IMR-90 (cell line): ENCODE data around the gene FGF19. TPM values are rescaled to one million over a fixed set of nuclear protein-coding genes. Genes with fewer than 3 reads are reported as not detected.

Experiments used
- ATAC-seq: fragments of 200-7000 bp; cut with Tn5 transposase; 2 replicates; pipeline ENCODE4 v1.9.1; 2020; ENCODE audit warnings: low read depth, mild to moderate bottlenecking, moderate library complexity
- BruUV-seq: library from RNA; stranded (reverse); fragments of 400-500 nt; replicated peaks from 2 replicates; lab custom pipeline; 2021; lab: Mats Ljungman, UMichigan
- CTCF ChIA-PET: fragments of 300-600 bp; formaldehyde crosslinking; extraction: SDS; loops from one replicate; lab custom pipeline; 2021; ENCODE audit warnings: antibody characterized with exemption; lab: Yijun Ruan, JAX
- POLR2A ChIA-PET: fragments of 300-600 bp; sonication (Branson Sonifier 250); formaldehyde crosslinking; loops from one replicate; lab custom pipeline; 2022; ENCODE audit warnings: antibody characterized with exemption; ENCODE audit not compliant: unreplicated experiment; lab: Charles Lee
- DNase-seq: peaks from one replicate; pipeline ENCODE4 v3.0.0; 2013
- H2AFZ ChIP-seq: replicated peaks from 2 replicates; pipeline ENCODE3; 2013; ENCODE audit warnings: low read length, mild to moderate bottlenecking; ENCODE audit not compliant: poor library complexity
- H2AK5ac ChIP-seq: 2 replicates; pipeline ENCODE4 v1.6.1; 2013; ENCODE audit warnings: low read depth, low read length, inconsistent platforms
- H2AK9ac ChIP-seq: replicated peaks from 2 replicates; pipeline ENCODE3; 2013; ENCODE audit warnings: mild to moderate bottlenecking, low read depth, low read length, moderate library complexity; ENCODE audit not compliant: poor library complexity
- H2BK120ac ChIP-seq: 2 replicates; pipeline ENCODE4 v1.6.1; 2013; ENCODE audit warnings: low read depth, low read length, inconsistent platforms
- H2BK15ac ChIP-seq: 3 replicates; pipeline ENCODE4 v1.6.1; 2013; ENCODE audit warnings: low read depth, low read length, inconsistent platforms
- H2BK20ac ChIP-seq: 2 replicates; pipeline ENCODE4 v1.6.1; 2013; ENCODE audit warnings: low read depth, mild to moderate bottlenecking, inconsistent platforms, low read length, moderate library complexity
- H2BK5ac ChIP-seq: 2 replicates; pipeline ENCODE4 v1.6.1; 2013; ENCODE audit warnings: mild to moderate bottlenecking, low read depth, low read length, inconsistent platforms; ENCODE audit not compliant: poor library complexity, severe bottlenecking
- H3K14ac ChIP-seq: replicated peaks from 2 replicates; pipeline ENCODE4 v1.6.1; 2013; ENCODE audit warnings: low read depth, low read length, inconsistent platforms
- H3K18ac ChIP-seq: 2 replicates; pipeline ENCODE4 v1.6.1; 2013; ENCODE audit warnings: low read depth, low read length, control low read depth
- H3K23ac ChIP-seq: 2 replicates; pipeline ENCODE4 v1.6.1; 2013; ENCODE audit warnings: low read depth, low read length, inconsistent platforms
- H3K27ac ChIP-seq: 2 replicates; pipeline ENCODE4 v1.5.1; 2013; ENCODE audit warnings: mild to moderate bottlenecking, control low read depth, low read length; ENCODE audit not compliant: insufficient read depth
- H3K27me3 ChIP-seq: 2 replicates; pipeline ENCODE4 v1.6.1; 2013; ENCODE audit warnings: low read length; ENCODE audit not compliant: control insufficient read depth, insufficient read depth
- H3K36me3 ChIP-seq: 2 replicates; pipeline ENCODE4 v1.6.1; 2013; ENCODE audit warnings: low read length, mixed read lengths; ENCODE audit not compliant: control insufficient read depth, insufficient read depth
- H3K4ac ChIP-seq: 2 replicates; pipeline ENCODE4 v1.6.1; 2013; ENCODE audit warnings: low read depth, low read length, inconsistent platforms
- H3K4me1 ChIP-seq: 2 replicates; pipeline ENCODE4 v1.6.1; 2013; ENCODE audit warnings: low read length, mixed read lengths; ENCODE audit not compliant: control insufficient read depth, insufficient read depth
- H3K4me2 ChIP-seq: 2 replicates; pipeline ENCODE4 v1.6.1; 2013; ENCODE audit warnings: low read depth, mild to moderate bottlenecking, control low read depth, low read length, moderate library complexity
- H3K4me3 ChIP-seq: 2 replicates; pipeline ENCODE4 v1.5.1; 2013; ENCODE audit warnings: low read depth, mild to moderate bottlenecking, control low read depth, low read length, moderate library complexity; ENCODE audit not compliant: insufficient read depth
- H3K56ac ChIP-seq: 2 replicates; pipeline ENCODE4 v1.6.1; 2013; ENCODE audit warnings: low read length, inconsistent platforms; ENCODE audit not compliant: insufficient read depth; ENCODE audit errors: extremely low read depth
- H3K79me1 ChIP-seq, 2 experiments: 2 replicates each; pipeline ENCODE4 v1.6.1; 2013; ENCODE audit warnings: low read length in 2 of 2, inconsistent platforms in 1 of 2, low read depth in 1 of 2
- H3K9ac ChIP-seq: 2 replicates; pipeline ENCODE4 v1.6.1; 2013; ENCODE audit warnings: low read depth, low read length, control low read depth
- H3K9me1 ChIP-seq: 2 replicates; pipeline ENCODE4 v1.6.1; 2013; ENCODE audit warnings: low read length, inconsistent platforms; ENCODE audit not compliant: insufficient read depth
- H3K9me3 ChIP-seq: 2 replicates; pipeline ENCODE4 v1.6.1; 2013; ENCODE audit warnings: low read length; ENCODE audit not compliant: control insufficient read depth, insufficient read depth
- H4K20me1 ChIP-seq: 2 replicates; pipeline ENCODE4 v1.6.1; 2013; ENCODE audit warnings: low read length, inconsistent platforms; ENCODE audit not compliant: insufficient read depth
- H4K5ac ChIP-seq: 2 replicates; pipeline ENCODE4 v1.6.1; 2013; ENCODE audit warnings: mild to moderate bottlenecking, low read depth, low read length, control low read depth
- H4K8ac ChIP-seq, 2 experiments: 2 replicates each; pipeline ENCODE4 v1.6.1; 2013; ENCODE audit warnings: low read depth in 2 of 2, low read length in 2 of 2, control low read depth in 1 of 2, inconsistent platforms in 1 of 2
- H4K91ac ChIP-seq: 2 replicates; pipeline ENCODE4 v1.6.1; 2013; ENCODE audit warnings: low read depth, low read length, inconsistent platforms; ENCODE audit not compliant: insufficient read depth
- BHLHE40 ChIP-seq: fragments of 150-350 bp; IDR thresholded peaks from 2 replicates; pipeline ENCODE4 v1.6.1; 2016; ENCODE audit warnings: mild to moderate bottlenecking, low read depth, low read length
- CEBPB ChIP-seq: IDR thresholded peaks from 2 replicates; pipeline ENCODE4 v1.6.1; 2012; ENCODE audit warnings: low read depth, low read length, improper control_type of control experiment
- CHD1 ChIP-seq: IDR thresholded peaks from 2 replicates; pipeline ENCODE4 v1.6.1; 2012; ENCODE audit warnings: low read depth, low read length, improper control_type of control experiment
- FOS ChIP-seq: fragments of 150-350 bp; IDR thresholded peaks from 2 replicates; pipeline ENCODE4 v1.6.1; 2016; ENCODE audit warnings: low read depth, low read length
- MAZ ChIP-seq: IDR thresholded peaks from 2 replicates; pipeline ENCODE4 v1.6.1; 2012; ENCODE audit warnings: low read depth, mild to moderate bottlenecking, low read length, improper control_type of control experiment, moderate library complexity, borderline replicate concordance
- RAD21 ChIP-seq: IDR thresholded peaks from 2 replicates; pipeline ENCODE4 v1.6.1; 2012; ENCODE audit warnings: low read length, improper control_type of control experiment
- RCOR1 ChIP-seq: IDR thresholded peaks from 2 replicates; pipeline ENCODE4 v1.6.1; 2012; ENCODE audit warnings: mild to moderate bottlenecking, low read length, improper control_type of control experiment; ENCODE audit not compliant: insufficient replicate concordance
- RFX5 ChIP-seq: IDR thresholded peaks from 2 replicates; pipeline ENCODE4 v1.8.0; 2012; ENCODE audit warnings: low read depth, mild to moderate bottlenecking, low read length, moderate library complexity
- SMC3 ChIP-seq: fragments of 150-350 bp; IDR thresholded peaks from 2 replicates; pipeline ENCODE4 v1.6.1; 2016; ENCODE audit warnings: low read depth, mild to moderate bottlenecking, antibody characterized with exemption, low read length, moderate library complexity
- USF2 ChIP-seq: fragments of 150-350 bp; IDR thresholded peaks from 2 replicates; pipeline ENCODE4 v1.6.1; 2017; ENCODE audit warnings: mild to moderate bottlenecking, antibody characterized with exemption, low read length, low read depth
- WGBS, 2 experiments: methylation state at CpG; one replicate each; pipeline versions ENCODE4 v1.1.5 to v1.1.7; 2013; ENCODE audit warnings: missing lambda C conversion rate in 2 of 2; ENCODE audit not compliant: insufficient read length in 1 of 2; ENCODE audit errors: extremely low coverage in 2 of 2; 5-methylcytosine and 5-hydroxymethylcytosine counted together
- dilution Hi-C: fragments of 300-500 bp; cut with HindIII; formaldehyde crosslinking; loops from one replicate; pipeline ENCODE4 v1.14.3; 2018; ENCODE audit warnings: low sequenced_read_pairs; ENCODE audit not compliant: unreplicated experiment
- in situ Hi-C: fragments of 300-500 bp; cut with MboI; formaldehyde crosslinking; loops from 3 replicates; pipeline ENCODE4 v1.14.3; 2019; ENCODE audit warnings: low sequenced_read_pairs, inconsistent platforms, mixed read lengths
- intact Hi-C: fragments of 100-400 bp; cut with micrococcal nuclease; formaldehyde crosslinking; loops from 2 replicates; pipeline ENCODE4 v1.10.0; 2022
- polyA plus RNA-seq, 3 experiments: library from polyadenylated mRNA; depleted of rRNA; stranded (reverse); fragments of >200 nt; gene quantifications; 2 replicates each; pipeline ENCODE4 v1.2.3, GENCODE V29; 2012; ENCODE audit warnings: low replicate concordance in 1 of 3
- total RNA-seq: library from RNA; depleted of rRNA; stranded (reverse); fragments of >200 nt; gene quantifications from 2 replicates; pipeline ENCODE4 v1.2.3, GENCODE V29; 2012
- TF ChIP-seq, protein P1 (sequence below): conservative IDR thresholded peaks from 2 replicates; pipeline ENCODE4 v1.5.1; 2012; ENCODE audit warnings: mild to moderate bottlenecking, low read depth, low read length, improper control_type of control experiment

FGF19 gene
- total and polyA plus RNA-seq, 2 of the 4 experiments (the other 2 are of a cell fraction), result not detected

DNA sequence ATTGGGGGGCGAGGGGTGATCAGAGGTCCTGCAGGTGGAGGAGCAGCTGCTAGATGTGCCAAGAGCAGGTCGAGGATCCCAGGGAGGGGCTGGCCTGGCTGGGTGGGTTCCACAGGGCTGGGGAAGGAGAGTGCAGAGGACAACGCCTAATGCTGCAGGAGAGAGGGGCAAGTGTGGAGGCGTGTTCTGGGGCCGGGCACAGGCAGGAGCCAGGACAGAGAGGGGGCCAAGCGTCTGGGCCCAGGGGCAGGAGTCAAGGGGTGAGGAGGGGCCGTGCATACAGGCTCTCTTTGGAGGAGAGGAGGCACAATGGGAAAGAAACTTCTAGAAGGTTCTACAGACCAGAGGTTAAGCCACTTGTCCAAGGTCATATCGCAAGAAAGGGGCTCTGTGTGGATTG lies 26.7 kb upstream of the FGF19 start:
- Histone ChIP-seq H4K8ac (no peak overlapping the region), H2BK120ac (no peak overlapping the region), H3K4me1 (no peaks in the 10 kb centered on the region; the same call in 1 of the 2 replicates), H2AK5ac (no peak overlapping the region), H2AK9ac (no peak overlapping the region), H3K23ac (no peak overlapping the region), H3K36me3 (no peaks in the 10 kb centered on the region), H3K4me2 (no peak overlapping the region), H3K56ac (no peak overlapping the region), H3K4ac (no peak overlapping the region), H3K27ac (no peak overlapping the region), H4K91ac (no peak overlapping the region), H2BK15ac (no peak overlapping the region), H3K79me1 (no peaks in the 10 kb centered on the region), H4K5ac (no peak overlapping the region), H2AFZ (no peak overlapping the region), H3K14ac (no peak overlapping the region), H3K9me1 (no peaks in the 10 kb centered on the region; the same call in 1 of the 2 replicates), H2BK5ac (no peak overlapping the region), H3K9ac (no peak overlapping the region), H3K4me3 (no peak overlapping the region), H2BK20ac (no peak overlapping the region), H3K18ac (no peak overlapping the region), H3K27me3 (peaks cover 48% of the 10 kb centered on the region), H4K20me1 (no peaks in the 10 kb centered on the region), H3K9me3 (peaks cover 11% of the 10 kb centered on the region)
- no TSS peak for BruUV-seq
- CTCF ChIA-PET, result no interaction called here
- intact Hi-C loops, result no loop called here
- TF ChIP-seq FOS, result no peak
- no peak for TF ChIP-seq SMC3
- TF ChIP-seq, protein P1, sequence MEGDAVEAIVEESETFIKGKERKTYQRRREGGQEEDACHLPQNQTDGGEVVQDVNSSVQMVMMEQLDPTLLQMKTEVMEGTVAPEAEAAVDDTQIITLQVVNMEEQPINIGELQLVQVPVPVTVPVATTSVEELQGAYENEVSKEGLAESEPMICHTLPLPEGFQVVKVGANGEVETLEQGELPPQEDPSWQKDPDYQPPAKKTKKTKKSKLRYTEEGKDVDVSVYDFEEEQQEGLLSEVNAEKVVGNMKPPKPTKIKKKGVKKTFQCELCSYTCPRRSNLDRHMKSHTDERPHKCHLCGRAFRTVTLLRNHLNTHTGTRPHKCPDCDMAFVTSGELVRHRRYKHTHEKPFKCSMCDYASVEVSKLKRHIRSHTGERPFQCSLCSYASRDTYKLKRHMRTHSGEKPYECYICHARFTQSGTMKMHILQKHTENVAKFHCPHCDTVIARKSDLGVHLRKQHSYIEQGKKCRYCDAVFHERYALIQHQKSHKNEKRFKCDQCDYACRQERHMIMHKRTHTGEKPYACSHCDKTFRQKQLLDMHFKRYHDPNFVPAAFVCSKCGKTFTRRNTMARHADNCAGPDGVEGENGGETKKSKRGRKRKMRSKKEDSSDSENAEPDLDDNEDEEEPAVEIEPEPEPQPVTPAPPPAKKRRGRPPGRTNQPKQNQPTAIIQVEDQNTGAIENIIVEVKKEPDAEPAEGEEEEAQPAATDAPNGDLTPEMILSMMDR, result no peak
- TF ChIP-seq CEBPB, result no peak
- TF ChIP-seq RFX5, result no peak
- TF ChIP-seq RAD21, result no peak
- TF ChIP-seq MAZ, result no peak
- no peak for TF ChIP-seq CHD1
- no peak for TF ChIP-seq BHLHE40
- no peak for TF ChIP-seq USF2
- no peak for TF ChIP-seq RCOR1
- POLR2A ChIA-PET, result no interaction called here
- DNase-seq (no peak), ATAC-seq (no peak)
- WGBS, 2 experiments, result 80% methylated on average over 4 of the region's 8 CpGs; no CpG with 5 or more reads in 1 of the 2 experiments
- in situ Hi-C loops, result no loop called here
- dilution Hi-C loops, result no loop called here
